ENCODE data around the gene CCDC15.

CCDC15 gene

DNA sequence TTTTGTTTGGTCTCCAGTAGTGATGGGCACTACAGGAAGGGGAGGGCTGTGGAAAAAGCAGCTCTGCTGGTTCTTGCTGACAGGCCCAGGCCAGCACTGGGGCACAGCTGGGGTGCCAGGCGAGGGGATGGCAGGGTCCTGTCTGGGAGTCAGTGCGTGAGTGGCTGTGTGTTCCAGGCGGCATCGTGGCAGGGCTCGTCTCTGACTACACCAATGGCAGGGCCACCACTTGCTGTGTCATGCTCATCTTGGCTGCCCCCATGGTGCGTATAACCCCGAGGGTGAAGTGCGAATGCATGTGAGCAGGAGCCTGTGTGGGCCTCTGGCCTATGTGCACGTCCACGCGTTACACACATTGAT is 130.0 kb downstream of the CCDC15 start:
- Histone ChIP-seq H3K9ac (ENCODE audit: low read length) (no peak overlapping the region), H3K4me1 (ENCODE audit: insufficient read depth, low read length, severe bottlenecking) (no peaks in the 10 kb centered on the region), H4K20me1 (ENCODE audit: insufficient read depth, low read length) (no peaks in the 10 kb centered on the region), H3K27ac (ENCODE audit: low read depth, low read length, poor library complexity, severe bottlenecking) (no peak overlapping the region), H3K79me2 (ENCODE audit: insufficient read depth, low read length) (no peaks in the 10 kb centered on the region), H3K9me3 (ENCODE audit: low read length) (no peaks in the 10 kb centered on the region), H3K4me3 (ENCODE audit: low read depth, low read length, poor library complexity, severe bottlenecking) (no peak overlapping the region), H2AFZ (ENCODE audit: low read length) (no peak overlapping the region), H3K27me3 (ENCODE audit: insufficient read depth, low read length) (no peaks in the 10 kb centered on the region), H3F3A (ENCODE audit: insufficient read depth, low read length) (no peaks in the 10 kb centered on the region), H3K4me2 (ENCODE audit: low read length) (no peak overlapping the region), H3K9me2 (ENCODE audit: low read depth, low read length) (no peaks in the 10 kb centered on the region), H3K36me3 (ENCODE audit: insufficient read depth, low read length) (no peaks in the 10 kb centered on the region)
- no peak for TF ChIP-seq EZH2 (IDR thresholded peaks at IDR 0.05; ENCODE audit: borderline replicate concordance, low read length)
- TF ChIP-seq, protein P1, sequence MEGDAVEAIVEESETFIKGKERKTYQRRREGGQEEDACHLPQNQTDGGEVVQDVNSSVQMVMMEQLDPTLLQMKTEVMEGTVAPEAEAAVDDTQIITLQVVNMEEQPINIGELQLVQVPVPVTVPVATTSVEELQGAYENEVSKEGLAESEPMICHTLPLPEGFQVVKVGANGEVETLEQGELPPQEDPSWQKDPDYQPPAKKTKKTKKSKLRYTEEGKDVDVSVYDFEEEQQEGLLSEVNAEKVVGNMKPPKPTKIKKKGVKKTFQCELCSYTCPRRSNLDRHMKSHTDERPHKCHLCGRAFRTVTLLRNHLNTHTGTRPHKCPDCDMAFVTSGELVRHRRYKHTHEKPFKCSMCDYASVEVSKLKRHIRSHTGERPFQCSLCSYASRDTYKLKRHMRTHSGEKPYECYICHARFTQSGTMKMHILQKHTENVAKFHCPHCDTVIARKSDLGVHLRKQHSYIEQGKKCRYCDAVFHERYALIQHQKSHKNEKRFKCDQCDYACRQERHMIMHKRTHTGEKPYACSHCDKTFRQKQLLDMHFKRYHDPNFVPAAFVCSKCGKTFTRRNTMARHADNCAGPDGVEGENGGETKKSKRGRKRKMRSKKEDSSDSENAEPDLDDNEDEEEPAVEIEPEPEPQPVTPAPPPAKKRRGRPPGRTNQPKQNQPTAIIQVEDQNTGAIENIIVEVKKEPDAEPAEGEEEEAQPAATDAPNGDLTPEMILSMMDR (IDR thresholded peaks at IDR 0.05; ENCODE audit: low read length): no peak

DNA sequence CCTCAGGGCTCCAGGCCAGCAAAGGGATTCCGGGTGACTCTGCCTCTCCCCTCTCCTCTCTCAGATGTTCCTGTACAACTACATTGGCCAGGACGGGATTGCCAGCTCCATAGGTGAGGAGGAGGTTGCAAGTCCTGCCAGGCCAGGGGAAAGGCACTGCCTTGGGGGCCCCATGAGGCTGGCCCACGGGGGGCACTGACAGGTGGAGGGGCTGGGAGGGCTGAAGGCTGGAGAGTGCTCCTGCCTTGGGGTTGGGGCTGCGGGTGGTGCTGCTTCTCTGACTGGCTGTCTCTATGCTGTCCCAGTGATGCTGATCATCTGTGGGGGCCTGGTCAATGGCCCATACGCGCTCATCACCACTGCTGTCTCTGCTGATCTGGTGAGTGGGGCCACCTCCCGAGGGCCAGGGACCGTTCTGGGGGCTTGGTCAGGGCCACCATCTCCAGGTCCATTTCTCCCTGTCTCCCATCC is 130.8 kb downstream of the CCDC15 start:
- Histone ChIP-seq H3K27me3 (ENCODE audit: insufficient read depth, low read length) (no peaks in the 10 kb centered on the region), H3K4me1 (ENCODE audit: insufficient read depth, low read length, severe bottlenecking) (no peaks in the 10 kb centered on the region), H3K79me2 (ENCODE audit: insufficient read depth, low read length) (no peaks in the 10 kb centered on the region), H3K36me3 (ENCODE audit: insufficient read depth, low read length) (no peaks in the 10 kb centered on the region), H3F3A (ENCODE audit: insufficient read depth, low read length) (no peaks in the 10 kb centered on the region), H3K4me2 (ENCODE audit: low read length) (no peak overlapping the region), H3K27ac (ENCODE audit: low read depth, low read length, poor library complexity, severe bottlenecking) (no peak overlapping the region), H3K9me2 (ENCODE audit: low read depth, low read length) (no peaks in the 10 kb centered on the region), H3K9ac (ENCODE audit: low read length) (no peak overlapping the region), H3K9me3 (ENCODE audit: low read length) (no peaks in the 10 kb centered on the region), H3K4me3 (ENCODE audit: low read depth, low read length, poor library complexity, severe bottlenecking) (no peak overlapping the region), H2AFZ (ENCODE audit: low read length) (no peak overlapping the region), H4K20me1 (ENCODE audit: insufficient read depth, low read length) (no peaks in the 10 kb centered on the region)
- no peak for TF ChIP-seq EZH2 (IDR thresholded peaks at IDR 0.05; ENCODE audit: borderline replicate concordance, low read length)
- TF ChIP-seq, protein P1 (IDR thresholded peaks at IDR 0.05; ENCODE audit: low read length): no peak

DNA sequence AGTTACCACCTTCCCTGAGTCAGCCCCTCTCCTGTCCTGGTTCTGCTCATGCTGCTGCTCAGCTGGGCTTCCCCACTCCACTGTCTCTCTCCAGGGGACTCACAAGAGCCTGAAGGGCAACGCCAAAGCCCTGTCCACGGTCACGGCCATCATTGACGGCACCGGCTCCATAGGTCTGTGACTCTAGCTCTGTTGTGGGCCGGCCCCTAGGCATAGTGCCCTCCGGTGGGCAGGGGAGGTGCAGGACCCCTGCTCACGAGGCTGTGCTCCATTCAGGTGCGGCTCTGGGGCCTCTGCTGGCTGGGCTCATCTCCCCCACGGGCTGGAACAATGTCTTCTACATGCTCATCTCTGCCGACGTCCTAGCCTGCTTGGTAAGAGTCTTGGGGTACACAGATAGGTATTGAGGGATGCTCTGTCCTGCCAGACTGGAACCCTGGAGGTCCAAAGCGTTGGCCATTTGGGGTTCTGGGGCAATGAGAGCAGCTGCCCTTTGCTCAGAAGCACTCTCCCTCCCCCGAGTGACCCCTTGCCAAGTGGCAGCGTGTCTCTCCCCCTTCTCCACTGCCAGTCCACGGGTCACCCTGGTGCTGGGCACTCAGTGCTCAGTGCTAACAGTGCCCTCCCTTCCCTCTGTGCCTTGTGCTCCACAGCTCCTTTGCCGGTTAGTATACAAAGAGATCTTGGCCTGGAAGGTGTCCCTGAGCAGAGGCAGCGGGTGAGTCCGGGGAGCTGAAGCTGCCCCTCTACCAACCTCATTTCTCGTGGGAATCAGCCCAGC is 131.5 kb downstream of the CCDC15 start:
- Histone ChIP-seq H3K36me3 (ENCODE audit: insufficient read depth, low read length) (no peaks in the 10 kb centered on the region), H2AFZ (ENCODE audit: low read length) (no peak overlapping the region), H3K4me3 (ENCODE audit: low read depth, low read length, poor library complexity, severe bottlenecking) (no peak overlapping the region), H3K9me3 (ENCODE audit: low read length) (no peaks in the 10 kb centered on the region), H3K9me2 (ENCODE audit: low read depth, low read length) (no peaks in the 10 kb centered on the region), H3K27ac (ENCODE audit: low read depth, low read length, poor library complexity, severe bottlenecking) (no peak overlapping the region), H4K20me1 (ENCODE audit: insufficient read depth, low read length) (no peaks in the 10 kb centered on the region), H3F3A (ENCODE audit: insufficient read depth, low read length) (no peaks in the 10 kb centered on the region), H3K79me2 (ENCODE audit: insufficient read depth, low read length) (no peaks in the 10 kb centered on the region), H3K27me3 (ENCODE audit: insufficient read depth, low read length) (no peaks in the 10 kb centered on the region), H3K4me2 (ENCODE audit: low read length) (no peak overlapping the region), H3K9ac (ENCODE audit: low read length) (no peak overlapping the region), H3K4me1 (ENCODE audit: insufficient read depth, low read length, severe bottlenecking) (no peaks in the 10 kb centered on the region)
- TF ChIP-seq, protein P1 (IDR thresholded peaks at IDR 0.05; ENCODE audit: low read length): no peak
- TF ChIP-seq EZH2 (IDR thresholded peaks at IDR 0.05; ENCODE audit: borderline replicate concordance, low read length): no peak
